Sigmoid colon (tissue), 3 donors: ENCODE data around the gene TMED6.

Experiments used
- CTCF ChIP-seq, 4 experiments: fragments of 450-650 bp in 3 of 4; fragments of 200-600 bp in 1 of 4; IDR thresholded peaks; one replicate each; pipeline ENCODE4 v1.5.1; 2016 to 2019; ENCODE audit warnings: antibody characterized with exemption in 4 of 4, mild to moderate bottlenecking in 3 of 4, moderate library complexity in 2 of 4
- POLR2A ChIP-seq, 2 donors: fragments of 450-650 bp; IDR thresholded peaks; one replicate each; pipeline ENCODE4 v1.6.1; 2016; ENCODE audit warnings: antibody characterized with exemption in 2 of 2, mild to moderate bottlenecking in 2 of 2, moderate library complexity in 2 of 2

GRCh38 chr16:69314534-69314933 lies 37.1 kb downstream of the TMED6 start:
- no peak for TF ChIP-seq CTCF (IDR thresholded peaks at IDR 0.05)
- no peak for TF ChIP-seq POLR2A (IDR thresholded peaks at IDR 0.05)
